ES-I3 (cell line): ENCODE measurements around the gene LAS1L.
"Not testable (repeated sequence)": the region's sequence is repeated elsewhere in the genome, so short reads cannot be mapped to it uniquely, and the experiment has no call there.

Experiments used
- H3K36me3 ChIP-seq: 2 replicates; pipeline ENCODE4 v1.6.1; 2013; ENCODE audit warnings: mild to moderate bottlenecking, low read length, control low read depth, moderate library complexity; ENCODE audit not compliant: insufficient read depth
- H3K4me1 ChIP-seq: 2 replicates; pipeline ENCODE4 v1.6.1; 2013; ENCODE audit warnings: mild to moderate bottlenecking, control low read depth, low read length; ENCODE audit not compliant: insufficient read depth
- H3K9ac ChIP-seq: 2 replicates; pipeline ENCODE4 v1.6.1; 2013; ENCODE audit warnings: low read depth, mild to moderate bottlenecking, low read length, moderate library complexity
- H3K9me3 ChIP-seq: 2 replicates; pipeline ENCODE4 v1.6.1; 2013; ENCODE audit warnings: mild to moderate bottlenecking, low read length, moderate library complexity; ENCODE audit not compliant: control insufficient read depth, insufficient read depth

The LAS1L gene

DNA sequence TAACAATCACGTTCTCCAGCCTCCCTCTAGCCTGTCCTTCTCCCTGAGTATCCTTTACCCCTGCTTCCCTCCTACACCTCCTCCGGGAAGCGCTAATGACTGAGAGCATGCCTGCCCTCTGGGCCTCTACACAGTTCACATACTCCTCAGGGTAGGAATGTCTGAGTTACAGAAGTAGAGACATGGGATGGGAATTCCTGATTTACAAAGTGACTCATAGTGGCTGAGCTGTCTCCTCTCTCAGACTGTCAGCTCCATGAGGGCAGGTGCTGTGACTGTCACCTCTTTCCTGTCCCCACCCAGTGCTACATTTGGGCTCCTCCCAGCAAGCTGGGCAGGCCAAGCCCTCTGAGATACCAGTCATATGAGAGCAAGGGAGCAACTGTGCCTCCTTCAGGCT lies 2.6 kb downstream of the LAS1L start:
- H3K4me1 ChIP-seq = peaks cover 9% of the 10 kb centered on the region; the same call in 1 of the 2 replicates
- no peaks in the 10 kb centered on the region for H3K9me3 ChIP-seq
- peaks cover 9% of the 10 kb centered on the region for H3K36me3 ChIP-seq
- no peak overlapping the region for H3K9ac ChIP-seq

GRCh38 chrX:65528705-65529340 lies 5.8 kb downstream of the LAS1L start:
- H3K9me3 ChIP-seq = no peaks in the 10 kb centered on the region
- H3K36me3 ChIP-seq = peaks cover 22% of the 10 kb centered on the region
- H3K9ac ChIP-seq = no peak overlapping the region
- peaks cover 9% of the 10 kb centered on the region; the same call in 1 of the 2 replicates for H3K4me1 ChIP-seq

- H3K9ac ChIP-seq = no peak overlapping the region
- peaks cover 9% of the 10 kb centered on the region; the same call in 1 of the 2 replicates for H3K4me1 ChIP-seq
- peaks cover 24% of the 10 kb centered on the region for H3K36me3 ChIP-seq
- no peaks in the 10 kb centered on the region for H3K9me3 ChIP-seq
These were observed 6.3 kb downstream of the LAS1L start for GRCh38 chrX:65528293-65528692.

DNA sequence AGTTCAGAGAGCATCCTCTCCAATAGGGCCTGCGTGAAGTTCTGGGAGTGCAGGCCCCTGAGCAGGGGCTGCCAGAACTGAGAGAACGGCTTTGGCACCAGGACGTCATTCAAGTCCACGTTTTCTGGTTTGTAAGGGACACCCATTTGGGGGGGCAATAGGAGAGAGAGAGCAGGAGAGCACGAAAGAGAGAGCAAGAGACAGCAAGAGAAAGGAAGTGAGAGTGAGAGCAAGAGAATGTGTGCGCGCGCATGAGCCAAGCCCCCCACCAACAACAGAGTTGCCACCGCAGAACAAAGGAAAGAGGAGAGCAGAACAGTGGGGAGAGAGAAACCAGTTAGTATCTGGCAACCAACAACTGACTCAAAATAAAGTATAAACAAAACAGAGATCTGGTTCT lies 10.4 kb downstream of the LAS1L start:
- no peaks in the 10 kb centered on the region for H3K9me3 ChIP-seq
- no peak overlapping the region for H3K9ac ChIP-seq
- peaks cover 30% of the 10 kb centered on the region for H3K36me3 ChIP-seq
- H3K4me1 ChIP-seq = peaks cover 9% of the 10 kb centered on the region; the same call in 1 of the 2 replicates

DNA sequence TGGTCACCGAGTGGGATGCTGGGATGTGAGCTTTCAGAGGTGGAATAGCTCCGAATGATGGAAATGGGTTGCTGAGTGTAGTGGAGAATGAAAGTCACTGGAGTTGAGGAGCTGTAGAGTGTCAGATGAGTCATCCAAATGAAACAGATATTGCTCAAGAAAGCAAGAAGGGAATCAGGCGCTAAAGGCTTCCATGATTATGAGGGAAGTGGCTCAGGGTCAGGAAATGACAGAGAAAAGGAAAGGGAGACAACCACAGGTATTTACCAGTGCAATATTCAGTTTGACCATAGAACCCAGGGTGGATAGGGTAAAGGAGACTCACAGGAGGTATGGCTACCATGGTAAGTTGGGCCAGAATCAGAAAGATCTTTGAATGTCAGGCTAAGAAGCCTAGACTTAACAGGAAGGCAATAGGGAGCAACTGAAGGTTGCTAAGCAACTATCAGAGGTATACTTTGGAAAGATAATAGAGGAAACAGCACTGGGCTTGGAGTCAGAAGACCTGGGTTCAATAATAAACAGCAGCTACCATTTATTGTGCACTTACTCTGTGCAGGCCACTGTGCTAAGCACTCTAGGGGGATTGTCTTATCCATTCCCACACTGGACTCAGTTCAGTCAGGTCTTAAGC lies 11.7 kb downstream of the LAS1L start:
- Histone ChIP-seq H3K4me1 (0 out of 2 replicates have a peak, but pooled peaks cover 2% of the 10 kb centered on the region), H3K9ac (no peak overlapping the region), H3K9me3 (no peaks in the 10 kb centered on the region), H3K36me3 (peaks cover 27% of the 10 kb centered on the region)

DNA sequence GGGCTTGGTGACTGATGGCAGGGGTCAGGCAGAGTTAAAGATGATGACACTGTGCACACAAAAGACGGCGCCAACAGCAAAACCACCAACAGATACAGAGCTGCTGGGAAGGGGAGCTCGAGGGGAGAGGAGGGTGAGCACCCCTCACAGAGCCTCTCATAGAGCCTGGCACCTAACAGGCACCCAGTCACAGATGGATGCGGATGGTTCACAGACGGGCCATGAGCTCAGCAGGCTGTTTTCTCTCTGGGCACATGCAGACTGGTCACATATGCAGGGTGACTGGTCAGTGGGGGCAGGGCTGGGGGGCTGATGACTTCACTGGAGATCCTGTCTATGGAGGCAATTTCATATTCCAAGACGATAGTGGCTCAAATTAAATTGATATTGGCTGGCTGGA lies 15.1 kb downstream of the LAS1L start:
- not testable (repeated sequence) for H3K9ac ChIP-seq, H3K4me1 ChIP-seq, H3K9me3 ChIP-seq
- peaks cover 23% of the 10 kb centered on the region for H3K36me3 ChIP-seq

GRCh38 chrX:65518980-65519379 lies 15.6 kb downstream of the LAS1L start:
- H3K36me3 ChIP-seq = peaks cover 18% of the 10 kb centered on the region
- H3K9me3 ChIP-seq = not testable (repeated sequence)

GRCh38 chrX:65517923-65518322 lies 16.7 kb downstream of the LAS1L start:
- Histone ChIP-seq H3K36me3 (peaks cover 15% of the 10 kb centered on the region), H3K9ac (no peak overlapping the region), H3K4me1 (no peaks in the 10 kb centered on the region), H3K9me3 (no peaks in the 10 kb centered on the region)

More at GRCh38 chrX:65518980-65519379, 15.6 kb downstream of the LAS1L start:
- not testable (repeated sequence) for H3K9ac ChIP-seq, H3K4me1 ChIP-seq

- H3K9me3 ChIP-seq = no peaks in the 10 kb centered on the region
- H3K36me3 ChIP-seq = peaks cover 15% of the 10 kb centered on the region
- no peaks in the 10 kb centered on the region for H3K4me1 ChIP-seq
- no peak overlapping the region for H3K9ac ChIP-seq
These were observed 17.8 kb downstream of the LAS1L start for GRCh38 chrX:65516756-65517155.

DNA sequence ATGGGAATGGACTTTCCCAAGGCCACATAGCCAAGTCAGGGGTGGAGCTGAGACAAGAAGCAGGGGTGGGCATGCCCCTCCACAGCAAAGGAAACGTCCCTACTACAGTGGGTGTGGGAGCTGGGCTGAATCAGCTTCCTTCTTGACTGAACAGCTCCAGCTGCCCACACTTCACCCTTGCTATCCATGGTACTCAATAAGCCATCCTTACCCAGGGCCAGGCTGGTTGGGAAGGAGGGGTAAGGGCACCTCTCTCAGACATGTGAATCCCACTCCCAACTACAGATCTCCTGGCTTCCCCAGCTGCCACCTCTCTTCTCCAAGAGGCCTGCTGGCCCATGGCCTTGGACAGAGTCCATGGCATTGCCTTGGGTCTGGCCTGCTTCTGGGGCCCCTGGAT lies 21.0 kb downstream of the LAS1L start:
- no peak overlapping the region for H3K9ac ChIP-seq
- H3K36me3 ChIP-seq = peaks cover 8% of the 10 kb centered on the region
- no peaks in the 10 kb centered on the region for H3K4me1 ChIP-seq
- no peaks in the 10 kb centered on the region for H3K9me3 ChIP-seq

- peaks cover 7% of the 10 kb centered on the region; the same call in 1 of the 2 replicates for H3K36me3 ChIP-seq
- no peaks in the 10 kb centered on the region for H3K9me3 ChIP-seq
- peaks cover 17% of the 10 kb centered on the region for H3K4me1 ChIP-seq
- no peak overlapping the region for H3K9ac ChIP-seq
These were observed 25.2 kb downstream of the LAS1L start for GRCh38 chrX:65509400-65509799.

- no peaks in the 10 kb centered on the region for H3K9me3 ChIP-seq
- peaks cover 7% of the 10 kb centered on the region; the same call in 1 of the 2 replicates for H3K36me3 ChIP-seq
- no peak overlapping the region for H3K9ac ChIP-seq
- H3K4me1 ChIP-seq = peaks cover 17% of the 10 kb centered on the region
These were observed 25.7 kb downstream of the LAS1L start for GRCh38 chrX:65508851-65509250.

GRCh38 chrX:65502618-65503017 lies 32.0 kb downstream of the LAS1L start:
- H3K36me3 ChIP-seq = no peaks in the 10 kb centered on the region
- peaks cover 16% of the 10 kb centered on the region for H3K4me1 ChIP-seq
- H3K9me3 ChIP-seq = no peaks in the 10 kb centered on the region
- no peak overlapping the region for H3K9ac ChIP-seq

DNA sequence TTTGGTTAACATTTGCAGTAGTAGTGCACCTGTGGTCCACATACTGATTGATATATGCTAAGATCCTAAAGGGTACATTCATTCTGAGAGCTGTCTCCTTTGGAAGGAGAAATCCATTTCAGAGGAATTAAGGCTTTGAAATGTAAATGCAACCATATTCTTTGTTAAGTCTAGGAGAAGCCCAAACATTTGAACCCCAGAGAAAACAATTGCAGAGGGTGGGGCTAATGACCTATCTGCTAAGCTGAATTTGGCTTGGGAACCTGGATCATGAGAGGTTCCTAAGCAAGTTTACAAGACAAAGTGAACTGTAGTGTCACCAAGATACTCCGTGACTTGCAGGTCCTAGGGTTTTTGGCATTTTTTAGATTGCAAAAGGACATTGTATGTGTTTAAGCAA lies 41.2 kb downstream of the LAS1L start:
- peaks cover 8% of the 10 kb centered on the region for H3K4me1 ChIP-seq
- H3K36me3 ChIP-seq = no peaks in the 10 kb centered on the region
- no peaks in the 10 kb centered on the region for H3K9me3 ChIP-seq
- no peak overlapping the region for H3K9ac ChIP-seq

- Histone ChIP-seq H3K9me3 (no peaks in the 10 kb centered on the region), H3K36me3 (no peaks in the 10 kb centered on the region), H3K4me1 (peaks cover 8% of the 10 kb centered on the region), H3K9ac (no peak overlapping the region)
These were observed 43.0 kb downstream of the LAS1L start for GRCh38 chrX:65491620-65492019.
